OCI-LY1 (cell line): ENCODE results near the gene PNRC1.

ENCODE experiments used
- EZH2 ChIP-seq: fragments of 200-600 bp; sonication (generic), shearing (Covaris generic); IDR thresholded peaks from 2 replicates; pipeline ENCODE4 v1.8.0; 2017; ENCODE audit warnings: borderline replicate concordance, mixed run types, mild to moderate bottlenecking, antibody characterized with exemption, low read length, moderate library complexity, mixed read lengths
- TF ChIP-seq, protein P1 (sequence below): fragments of 200-600 bp; sonication (generic), shearing (Covaris generic); IDR thresholded peaks from 2 replicates; pipeline ENCODE4 v1.5.1; 2017; ENCODE audit warnings: mild to moderate bottlenecking, antibody characterized with exemption, low read length, moderate library complexity, mixed read lengths

DNA sequence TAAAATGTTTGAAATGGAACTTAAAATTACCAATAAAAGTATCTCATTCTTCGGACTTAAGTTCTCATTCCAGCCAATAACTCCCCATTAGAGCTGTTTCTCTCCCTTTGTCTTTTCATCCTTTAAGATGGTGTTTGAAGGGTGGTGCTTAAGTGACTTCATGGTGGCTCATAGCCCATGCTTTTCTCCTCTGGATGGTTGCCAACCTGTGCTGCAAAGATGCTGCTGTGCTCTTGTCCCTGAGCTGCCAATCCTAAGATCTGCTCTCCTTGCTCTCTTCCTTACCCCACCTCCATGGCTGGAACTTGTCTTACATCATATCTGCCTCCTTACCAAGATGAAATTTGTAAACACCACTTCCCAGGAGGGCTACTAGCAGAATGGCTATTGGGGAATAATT is 31.6 kb upstream of the PNRC1 start:
- TF ChIP-seq, protein P1, sequence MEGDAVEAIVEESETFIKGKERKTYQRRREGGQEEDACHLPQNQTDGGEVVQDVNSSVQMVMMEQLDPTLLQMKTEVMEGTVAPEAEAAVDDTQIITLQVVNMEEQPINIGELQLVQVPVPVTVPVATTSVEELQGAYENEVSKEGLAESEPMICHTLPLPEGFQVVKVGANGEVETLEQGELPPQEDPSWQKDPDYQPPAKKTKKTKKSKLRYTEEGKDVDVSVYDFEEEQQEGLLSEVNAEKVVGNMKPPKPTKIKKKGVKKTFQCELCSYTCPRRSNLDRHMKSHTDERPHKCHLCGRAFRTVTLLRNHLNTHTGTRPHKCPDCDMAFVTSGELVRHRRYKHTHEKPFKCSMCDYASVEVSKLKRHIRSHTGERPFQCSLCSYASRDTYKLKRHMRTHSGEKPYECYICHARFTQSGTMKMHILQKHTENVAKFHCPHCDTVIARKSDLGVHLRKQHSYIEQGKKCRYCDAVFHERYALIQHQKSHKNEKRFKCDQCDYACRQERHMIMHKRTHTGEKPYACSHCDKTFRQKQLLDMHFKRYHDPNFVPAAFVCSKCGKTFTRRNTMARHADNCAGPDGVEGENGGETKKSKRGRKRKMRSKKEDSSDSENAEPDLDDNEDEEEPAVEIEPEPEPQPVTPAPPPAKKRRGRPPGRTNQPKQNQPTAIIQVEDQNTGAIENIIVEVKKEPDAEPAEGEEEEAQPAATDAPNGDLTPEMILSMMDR, result no peak
- TF ChIP-seq EZH2, result no peak
